GM18498 (cell line): ENCODE results near the gene NOD2.

Source experiments
- ATAC-seq: cut with Tn5 transposase; IDR thresholded peaks from one replicate; pipeline ENCODE4 v1.9.1; 2021; ENCODE audit warnings: mild to moderate bottlenecking, moderate library complexity; ENCODE audit not compliant: unreplicated experiment

Gene NOD2

GRCh38 chr16:50692999-50693781 is at the start of gene NOD2:
TSS of gene NOD2 (plus strand) at chr16:50693606. CDS start at chr16:50699496, 5,890 bp downstream.
- no peak for ATAC-seq

GRCh38 chr16:50644245-50644644 is 49.2 kb upstream of the NOD2 start:
- ATAC-seq: no peak

GRCh38 chr16:50644729-50645128 is 48.7 kb upstream of the NOD2 start:
- ATAC-seq: no peak

GRCh38 chr16:50645563-50646220 is 47.7 kb upstream of the NOD2 start:
- no peak for ATAC-seq

GRCh38 chr16:50646345-50646744 is 47.1 kb upstream of the NOD2 start:
- ATAC-seq: no peak

GRCh38 chr16:50651835-50652438 is 41.5 kb upstream of the NOD2 start:
- ATAC-seq: no peak

GRCh38 chr16:50652836-50653425 is 40.5 kb upstream of the NOD2 start:
- no peak for ATAC-seq

GRCh38 chr16:50653633-50654519 is 39.5 kb upstream of the NOD2 start:
- ATAC-seq: no peak

- no peak for ATAC-seq
Measured at GRCh38 chr16:50655558-50656055, 37.8 kb upstream of the NOD2 start.

GRCh38 chr16:50657241-50657640 is 36.2 kb upstream of the NOD2 start:
- no peak for ATAC-seq

GRCh38 chr16:50659806-50660205 is 33.6 kb upstream of the NOD2 start:
- ATAC-seq: no peak

- no peak for ATAC-seq
Measured at GRCh38 chr16:50662306-50662940, 31.0 kb upstream of the NOD2 start.

GRCh38 chr16:50664270-50664669 is 29.1 kb upstream of the NOD2 start:
- ATAC-seq: no peak

GRCh38 chr16:50665128-50665878 is 28.1 kb upstream of the NOD2 start:
- peak; percentile 46 for ATAC-seq

- ATAC-seq: peak; percentile 81
Measured at GRCh38 chr16:50666658-50667496, 26.5 kb upstream of the NOD2 start.

GRCh38 chr16:50667497-50668367 is 25.7 kb upstream of the NOD2 start:
- no peak for ATAC-seq

GRCh38 chr16:50668368-50669008 is 24.9 kb upstream of the NOD2 start:
- ATAC-seq: no peak
